Bronchial epithelial cell (primary cell): ENCODE results near the gene DQX1. TPM values are rescaled to one million over a fixed set of nuclear protein-coding genes. Genes with fewer than 3 reads are reported as not detected.

Experiments
- DNase-seq: peaks from one replicate; pipeline ENCODE4 v3.0.0-alpha.2; 2010; ENCODE audit warnings: low read depth
- FAIRE-seq: peaks from 2 replicates; lab custom pipeline; 2011; peaks lifted over from hg19 to GRCh38; lab: Jason Lieb, UNC
- H3K27me3 ChIP-seq: 2 replicates; pipeline ENCODE4 v1.5.1; 2011; ENCODE audit warnings: low read length; ENCODE audit not compliant: control insufficient read depth, insufficient read depth
- H3K36me3 ChIP-seq: 2 replicates; pipeline ENCODE4 v1.5.1; 2011; ENCODE audit warnings: low read length; ENCODE audit not compliant: control insufficient read depth, insufficient read depth
- H3K4me3 ChIP-seq: 2 replicates; pipeline ENCODE4 v1.5.1; 2011; ENCODE audit warnings: mild to moderate bottlenecking, low read depth, low read length, control low read depth
- CTCF ChIP-seq: IDR thresholded peaks from 2 replicates; pipeline ENCODE4 v1.5.1; 2011; ENCODE audit warnings: mild to moderate bottlenecking, moderate library complexity, low read length, control low read depth, inconsistent platforms; ENCODE audit not compliant: insufficient read depth, severe bottlenecking
- total RNA-seq: library from RNA; depleted of rRNA; stranded (reverse); fragments of >200 nt; gene quantifications from 2 replicates; pipeline ENCODE4 v1.2.1, GENCODE V29; 2014

The DQX1 gene
- total RNA-seq, result 1.6 and 5.6 TPM in 2 replicates

- FAIRE-seq, result no peak
- DNase-seq, result peak; percentile 100
- Histone ChIP-seq H3K4me3 (peak within 1 kb of the TSS; percentile 28), H3K27me3 (no peaks in the 10 kb centered on the region), H3K36me3 (peaks cover 9% of the 10 kb centered on the region)
- no peak for TF ChIP-seq CTCF
Measured at GRCh38 chr2:74525717-74526648, at the start of gene DQX1. Gene DQX1, minus strand, starts transcription at chr2:74526231. Its CDS starts 502 bp downstream, at chr2:74525729.

GRCh38 chr2:74575320-74575719, 49.3 kb upstream of the DQX1 start:
- no peak for DNase-seq
- H3K36me3 ChIP-seq, result no peaks in the 10 kb centered on the region
- no peak for FAIRE-seq
- H3K4me3 ChIP-seq, result no peak overlapping the region
- no peak for TF ChIP-seq CTCF
- no peaks in the 10 kb centered on the region for H3K27me3 ChIP-seq

- H3K4me3 ChIP-seq, result no peak overlapping the region
- FAIRE-seq (no peak), DNase-seq (peak; percentile 80)
- H3K27me3 ChIP-seq, result no peaks in the 10 kb centered on the region
- H3K36me3 ChIP-seq, result no peaks in the 10 kb centered on the region
- TF ChIP-seq CTCF, result no peak
Measured at GRCh38 chr2:74573747-74574562, 47.9 kb upstream of the DQX1 start.

DNA sequence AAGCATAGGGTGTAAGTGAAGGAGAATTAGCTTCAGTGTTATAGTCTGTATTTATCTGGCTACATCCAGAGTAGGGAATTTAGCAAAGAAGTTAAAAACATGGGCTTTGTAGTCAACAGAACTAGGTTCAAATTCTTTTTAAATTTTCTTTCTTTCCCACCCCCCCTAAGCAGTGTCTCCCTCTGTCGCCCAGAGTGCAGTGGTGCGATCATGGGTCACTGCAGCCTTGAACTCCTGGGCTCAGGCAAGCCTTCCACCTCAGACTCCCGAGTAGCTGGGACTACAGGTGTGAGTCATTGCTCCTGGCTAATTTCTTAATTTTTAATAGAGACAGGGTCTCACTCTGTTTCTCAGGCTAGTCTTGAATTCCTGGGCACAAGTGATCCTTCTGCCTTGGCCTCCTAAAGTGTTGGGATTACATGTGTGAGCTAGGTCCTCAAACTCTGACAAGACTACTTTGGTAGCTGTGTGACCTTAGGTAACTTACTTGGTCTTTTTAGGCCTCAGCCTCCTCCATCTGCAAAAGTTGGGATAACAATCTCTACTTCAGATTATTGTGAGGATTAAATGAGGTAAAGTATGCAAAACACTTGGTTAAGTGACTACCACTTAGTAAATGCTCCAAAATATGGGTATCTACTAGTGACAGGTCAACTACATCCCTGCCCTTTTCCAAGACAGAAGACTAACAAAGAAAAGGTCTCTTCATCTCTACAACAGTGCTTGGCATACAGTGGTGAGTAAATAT, 46.3 kb upstream of the DQX1 start:
- no peaks in the 10 kb centered on the region for H3K27me3 ChIP-seq
- no peak for DNase-seq
- H3K36me3 ChIP-seq, result no peaks in the 10 kb centered on the region
- no peak for TF ChIP-seq CTCF
- no peak for FAIRE-seq
- no peak overlapping the region for H3K4me3 ChIP-seq

DNA sequence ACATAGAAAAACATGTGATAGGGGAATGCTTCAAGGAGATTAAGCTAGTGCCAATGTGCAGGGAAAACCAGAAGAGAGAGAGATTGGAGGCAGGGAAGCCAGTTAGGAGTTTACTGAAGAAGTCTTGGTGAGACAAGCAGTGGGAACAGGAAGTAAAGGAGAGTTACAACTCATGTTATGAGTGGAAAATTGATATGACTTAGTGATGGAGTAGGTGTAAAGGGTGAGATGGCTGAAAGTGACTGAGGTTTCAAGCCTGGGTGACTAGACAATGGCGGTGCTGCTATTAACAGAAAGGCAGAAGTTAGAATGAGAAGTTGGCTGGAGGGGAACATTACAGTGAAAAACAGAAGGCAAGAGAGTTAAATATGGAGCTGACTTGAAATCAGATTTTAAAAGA, 45.0 kb upstream of the DQX1 start:
- no peak for DNase-seq
- FAIRE-seq, result no peak
- no peaks in the 10 kb centered on the region for H3K36me3 ChIP-seq
- no peak overlapping the region for H3K4me3 ChIP-seq
- no peak for TF ChIP-seq CTCF
- H3K27me3 ChIP-seq, result no peaks in the 10 kb centered on the region
